Spleen (tissue), 11 donors: ENCODE results near the gene ARMC9. TPM values are rescaled to one million over a fixed set of nuclear protein-coding genes. Genes with fewer than 3 reads are reported as not detected.

ENCODE experiments used
- DNase-seq: peaks from one replicate; pipeline ENCODE4 v3.0.0-alpha.2; 2020
- H3K27ac ChIP-seq, 8 donors: fragments of 200-600 bp; sonication (generic) in 7 of 8; 1 replicate in 4 of 8; 2 replicates in 4 of 8; pipeline versions ENCODE4 v1.5.0 to v1.8.0; 2016 to 2021; ENCODE audit warnings: inconsistent platforms in 4 of 8, mild to moderate bottlenecking in 4 of 8, moderate library complexity in 1 of 8
- H3K27me3 ChIP-seq, 7 donors: fragments of 200-600 bp; sonication (generic) in 6 of 7; replicated peaks in 1 of 7; 1 replicate in 4 of 7; 2 replicates in 3 of 7; pipeline versions ENCODE4 v1.5.0 to v1.8.0; 2016 to 2021; ENCODE audit warnings: inconsistent platforms in 3 of 7, mild to moderate bottlenecking in 1 of 7
- H3K36me3 ChIP-seq, 6 donors: fragments of 200-600 bp; sonication (generic) in 5 of 6; 1 replicate in 4 of 6; 2 replicates in 2 of 6; pipeline versions ENCODE4 v1.5.0 to v1.8.0; 2016 to 2021; ENCODE audit warnings: inconsistent platforms in 2 of 6
- H3K4me1 ChIP-seq, 6 donors: fragments of 200-600 bp; sonication (generic) in 5 of 6; 1 replicate in 3 of 6; 2 replicates in 3 of 6; pipeline versions ENCODE4 v1.5.0 to v1.8.0; 2016 to 2021; ENCODE audit warnings: inconsistent platforms in 3 of 6
- H3K4me3 ChIP-seq, 8 donors: fragments of 200-600 bp; sonication (generic) in 7 of 8; 1 replicate in 4 of 8; 2 replicates in 4 of 8; pipeline versions ENCODE4 v1.5.0 to v1.8.0; 2016 to 2021; ENCODE audit warnings: inconsistent platforms in 4 of 8, mild to moderate bottlenecking in 4 of 8, moderate library complexity in 2 of 8
- H3K9me3 ChIP-seq, 8 donors: fragments of 200-600 bp; sonication (generic) in 7 of 8; 1 replicate in 4 of 8; 2 replicates in 4 of 8; pipeline versions ENCODE4 v1.5.0 to v1.8.0; 2016 to 2021; ENCODE audit warnings: inconsistent platforms in 4 of 8
- POLR2A ChIP-seq, 3 donors: fragments of 450-650 bp; IDR thresholded peaks; one replicate each; pipeline ENCODE4 v1.5.1; 2017; ENCODE audit warnings: antibody characterized with exemption in 3 of 3, mild to moderate bottlenecking in 1 of 3
- POLR2AphosphoS5 ChIP-seq, 3 donors: sonication (generic); formaldehyde crosslinking; IDR thresholded peaks; one replicate each; pipeline ENCODE4 v1.5.1; 2017; ENCODE audit warnings: antibody characterized with exemption in 3 of 3
- WGBS, 5 donors: extraction: QIAGEN DNeasy Blood & Tissue Kit in 3 of 5; methylation state at CpG; one replicate each; pipeline versions ENCODE4 v1.1.5 to v1.1.7; 2013 to 2018; 5-methylcytosine and 5-hydroxymethylcytosine counted together
- intact Hi-C: fragments of 100-400 bp; cut with DNase I; formaldehyde crosslinking; loops from one replicate; pipeline ENCODE4 v1.15.0; 2023; ENCODE audit warnings: low total_unique reads
- polyA plus RNA-seq, 3 donors: library from polyadenylated mRNA; stranded (reverse); fragments of 200-250 nt; gene quantifications; one replicate each; pipeline ENCODE4 v1.2.1, GENCODE V29; 2013
- total RNA-seq, 7 donors: library from RNA; depleted of rRNA in 3 of 7; stranded (reverse); fragments of >200 nt in 3 of 7; fragmentation: NEBNext Ultra II Directional in 4 of 7; extraction: Animal tissue kit (Norgen Biotek cat#: 25700) in 4 of 7; gene quantifications; one replicate each; pipeline versions ENCODE4 v1.1.0 to v1.2.1, GENCODE V29; 2016 to 2021
- TF ChIP-seq, protein P1 (sequence below), 11 experiments: fragments of 200-600 bp in 7 of 11; fragments of 450-650 bp in 4 of 11; sonication (generic) in 4 of 11; IDR thresholded peaks in 8 of 11; conservative IDR thresholded peaks in 3 of 11; 1 replicate in 7 of 11; 2 replicates in 4 of 11; pipeline versions ENCODE4 v1.4.0 to v1.8.0; 2016 to 2021; ENCODE audit warnings: antibody characterized with exemption in 11 of 11, inconsistent platforms in 4 of 11, mild to moderate bottlenecking in 1 of 11
- donor health status: healthy with polysubstance abuse.
- donor health status: DM: no; HTN: no; CAD: no; lungs with moderate emphysema.
- donor health status: DM: no; HTN: no; CAD: no.
- donor health status: Bipolar disorder and iron deficiency.
- donor health status: healthy.
- donor health status: DM: no; HTN: no; CAD: no.
- donor health status: DM: yes; HTN: yes; CAD: no.

ARMC9 gene
- total and polyA plus RNA-seq, 10 donors: 0.83 to 8.9 (median 4.7) TPM

DNA sequence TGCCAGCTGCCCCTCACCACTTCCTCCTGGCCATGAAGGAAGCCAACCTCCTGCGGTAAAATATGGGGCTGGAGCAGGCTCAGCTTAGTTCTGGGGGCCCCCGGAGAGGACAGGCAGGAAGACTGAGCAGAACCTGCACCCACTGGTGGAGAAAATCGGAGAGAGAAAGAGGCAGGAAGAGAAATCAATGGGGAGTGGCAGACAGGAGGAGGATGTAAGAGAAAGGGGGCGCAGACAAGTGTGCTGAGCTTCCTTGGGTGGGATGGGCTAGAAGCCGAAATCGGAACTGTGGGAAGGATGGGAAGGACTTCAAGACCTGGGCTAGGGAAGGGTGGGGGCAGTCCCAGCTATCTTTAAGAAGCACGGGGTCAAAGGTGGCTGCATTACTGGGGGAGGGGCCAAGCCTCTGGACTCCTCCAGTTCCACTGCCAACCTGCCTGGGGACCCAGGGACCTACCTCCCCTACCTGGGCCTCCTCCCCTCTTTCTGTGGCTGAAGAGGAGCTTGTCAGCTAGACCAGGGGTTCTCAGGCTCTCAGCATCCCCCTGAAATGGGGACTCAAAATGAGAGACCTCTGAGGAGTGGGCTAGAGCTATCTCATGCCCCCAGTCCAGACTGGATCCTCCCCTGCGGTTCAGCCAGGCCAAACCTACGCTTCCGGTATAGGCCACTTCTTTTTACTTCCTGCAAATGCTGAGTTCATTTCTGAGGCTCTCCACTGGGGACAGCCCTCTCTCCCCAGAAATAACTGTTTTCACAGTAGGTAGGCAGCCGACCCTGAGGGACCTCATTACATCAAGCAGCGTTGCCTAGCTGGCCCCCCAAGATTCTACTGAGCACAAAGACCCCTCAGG, 163.5 kb downstream of the ARMC9 start:
- DNase-seq: no peak
- TF ChIP-seq POLR2A (IDR thresholded peaks at IDR 0.05) (no peak), POLR2AphosphoS5 (IDR thresholded peaks at IDR 0.05) (peak in 1 of 3 donors; percentile 0)
- TF ChIP-seq, protein P1, sequence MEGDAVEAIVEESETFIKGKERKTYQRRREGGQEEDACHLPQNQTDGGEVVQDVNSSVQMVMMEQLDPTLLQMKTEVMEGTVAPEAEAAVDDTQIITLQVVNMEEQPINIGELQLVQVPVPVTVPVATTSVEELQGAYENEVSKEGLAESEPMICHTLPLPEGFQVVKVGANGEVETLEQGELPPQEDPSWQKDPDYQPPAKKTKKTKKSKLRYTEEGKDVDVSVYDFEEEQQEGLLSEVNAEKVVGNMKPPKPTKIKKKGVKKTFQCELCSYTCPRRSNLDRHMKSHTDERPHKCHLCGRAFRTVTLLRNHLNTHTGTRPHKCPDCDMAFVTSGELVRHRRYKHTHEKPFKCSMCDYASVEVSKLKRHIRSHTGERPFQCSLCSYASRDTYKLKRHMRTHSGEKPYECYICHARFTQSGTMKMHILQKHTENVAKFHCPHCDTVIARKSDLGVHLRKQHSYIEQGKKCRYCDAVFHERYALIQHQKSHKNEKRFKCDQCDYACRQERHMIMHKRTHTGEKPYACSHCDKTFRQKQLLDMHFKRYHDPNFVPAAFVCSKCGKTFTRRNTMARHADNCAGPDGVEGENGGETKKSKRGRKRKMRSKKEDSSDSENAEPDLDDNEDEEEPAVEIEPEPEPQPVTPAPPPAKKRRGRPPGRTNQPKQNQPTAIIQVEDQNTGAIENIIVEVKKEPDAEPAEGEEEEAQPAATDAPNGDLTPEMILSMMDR (IDR thresholded peaks at IDR 0.05 in 8 of 11, conservative IDR thresholded peaks at IDR 0.05 in 3 of 11): peak in 3 of 11 experiments; percentile 11 to 39 (median 32)
- peaks cover 0 to 34% (median 18%) of the 10 kb centered on the region in 6 donors for H3K4me1 ChIP-seq
- no peaks in the 10 kb centered on the region for H3K9me3 ChIP-seq
- peaks cover 0 to 11% (median 0%) of the 10 kb centered on the region in 6 donors for H3K36me3 ChIP-seq
- H3K4me3 ChIP-seq: no peak overlapping the region
- intact Hi-C loops: no loop called here
- H3K27ac ChIP-seq: peak overlapping the region in 6 of 8 donors; percentile 54 to 79 (median 67)
- no peaks in the 10 kb centered on the region for H3K27me3 ChIP-seq
- 40 to 56% (median 43%) methylated on average over 12 of the region's 12 CpGs for WGBS, 5 donors

DNA sequence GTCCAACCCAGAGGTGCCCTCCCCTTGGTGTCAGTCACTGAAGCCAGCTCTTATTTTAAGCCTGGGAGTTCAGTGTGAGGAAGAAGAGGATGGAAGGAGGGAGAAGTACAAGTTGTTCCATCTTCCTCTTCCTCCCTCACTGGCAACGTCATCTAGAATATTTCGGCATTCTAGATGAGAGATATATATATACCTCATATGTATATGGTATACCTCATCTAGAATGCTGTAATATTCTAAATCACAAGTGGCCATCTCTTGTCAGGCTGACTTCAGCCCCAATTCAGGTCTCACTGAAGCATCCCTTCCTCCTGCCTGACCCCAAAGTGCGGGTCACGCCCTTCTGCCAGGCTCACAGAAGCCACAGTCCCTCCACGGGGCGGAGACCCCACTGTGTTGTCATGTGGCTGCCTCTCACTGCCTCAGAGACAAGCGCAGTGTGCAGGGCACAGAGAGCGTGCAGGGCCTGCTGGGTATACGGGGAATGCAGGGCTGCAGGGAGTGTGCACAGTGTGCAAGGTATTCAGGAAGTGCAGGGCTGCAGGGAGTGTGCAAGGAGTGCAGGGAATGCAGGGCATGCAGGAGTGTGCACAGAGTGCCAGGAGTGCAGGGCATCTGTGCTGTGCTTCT, 164.2 kb downstream of the ARMC9 start:
- H3K4me1 ChIP-seq: peaks cover 0 to 34% (median 18%) of the 10 kb centered on the region in 6 donors
- H3K9me3 ChIP-seq: no peaks in the 10 kb centered on the region
- peaks cover 0 to 11% (median 0%) of the 10 kb centered on the region in 6 donors for H3K36me3 ChIP-seq
- TF ChIP-seq POLR2AphosphoS5 (IDR thresholded peaks at IDR 0.05) (peak in 1 of 3 donors; percentile 24), POLR2A (IDR thresholded peaks at IDR 0.05) (no peak)
- no peak for DNase-seq
- intact Hi-C loops: no loop called here
- peak overlapping the region in 6 of 8 donors; percentile 54 to 79 (median 67) for H3K27ac ChIP-seq
- WGBS, 5 donors: 57 to 69% (median 61%) methylated on average over 9 of the region's 9 CpGs
- H3K27me3 ChIP-seq: no peaks in the 10 kb centered on the region
- H3K4me3 ChIP-seq: no peak overlapping the region

DNA sequence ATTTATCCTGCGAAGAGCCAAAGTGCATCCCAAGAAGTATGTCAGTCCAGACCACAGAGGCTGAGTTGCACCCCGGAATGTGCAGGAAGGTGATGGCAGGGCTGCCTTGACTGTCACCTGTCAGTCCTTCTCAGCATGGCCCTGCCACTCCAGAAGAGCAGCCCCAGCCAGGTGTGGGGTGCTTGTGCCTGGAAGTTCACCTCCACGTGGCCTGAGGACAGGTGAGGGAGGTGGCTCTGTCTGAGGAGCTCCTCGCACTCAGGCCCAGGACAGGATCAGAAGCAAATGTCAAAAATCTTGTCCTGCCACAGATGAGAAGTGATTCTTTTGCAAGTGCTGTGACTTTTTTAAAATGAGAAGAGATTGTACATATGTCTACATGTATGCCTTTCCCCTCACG, 165.6 kb downstream of the ARMC9 start:
- peak; percentile 43 for DNase-seq

DNA sequence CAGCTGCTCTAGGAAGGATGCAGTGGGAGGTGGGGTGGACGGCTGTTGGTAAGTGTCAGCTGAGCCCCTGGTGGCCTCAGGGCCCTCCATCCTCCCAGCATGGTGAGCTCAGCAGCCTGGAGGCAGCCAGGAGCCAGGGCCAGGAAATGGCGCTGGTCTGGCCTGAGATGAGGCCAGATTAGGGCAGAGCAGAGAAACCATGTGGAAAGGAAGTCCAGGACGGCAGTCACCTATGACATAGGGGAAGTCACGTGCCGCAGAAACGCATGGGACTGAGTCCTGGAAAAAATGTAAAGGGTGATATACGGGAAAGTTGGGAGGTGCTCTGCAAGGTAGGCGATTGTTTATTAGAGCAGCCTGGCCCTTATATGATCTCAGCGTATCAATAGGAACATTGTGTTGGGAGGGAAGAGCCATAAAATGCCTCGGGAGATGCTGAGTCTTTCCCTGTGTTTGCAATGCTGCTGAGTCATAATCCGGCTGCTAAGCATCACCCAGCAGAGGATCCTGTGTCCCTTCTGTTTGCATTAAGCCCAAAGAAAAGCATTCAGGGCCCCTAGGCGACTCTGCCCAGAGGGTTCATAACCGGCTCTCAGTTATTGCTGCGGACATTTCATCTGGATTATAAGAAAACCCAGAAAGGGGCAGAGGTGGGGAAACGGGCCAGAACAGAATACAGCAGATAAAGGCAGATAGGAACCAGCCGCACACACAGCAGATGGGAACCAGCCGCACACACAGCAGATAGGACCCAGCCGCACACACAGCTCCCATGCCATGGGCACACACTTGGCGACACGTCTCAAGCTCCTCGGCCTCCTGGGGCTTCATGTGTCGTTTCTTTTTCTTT, 166.8 kb downstream of the ARMC9 start:
- 66 to 73% (median 69%) methylated on average over 22 of the region's 22 CpGs for WGBS, 5 donors
- H3K4me3 ChIP-seq: no peak overlapping the region
- no peak overlapping the region for H3K27ac ChIP-seq
- peak; percentile 73 for DNase-seq
- H3K27me3 ChIP-seq: no peaks in the 10 kb centered on the region
- TF ChIP-seq POLR2AphosphoS5 (IDR thresholded peaks at IDR 0.05) (peak in 2 of 3 donors; percentile 22 to 45), POLR2A (IDR thresholded peaks at IDR 0.05) (no peak)
- intact Hi-C loops: no loop called here
- H3K9me3 ChIP-seq: no peaks in the 10 kb centered on the region
- peaks cover 0 to 11% (median 0%) of the 10 kb centered on the region in 6 donors for H3K36me3 ChIP-seq
- H3K4me1 ChIP-seq: peaks cover 0 to 34% (median 18%) of the 10 kb centered on the region in 6 donors

More for the DNA sequence above, 165.6 kb downstream of the ARMC9 start:
- intact Hi-C loops: no loop called here
- Histone ChIP-seq H3K27ac (no peak overlapping the region), H3K9me3 (no peaks in the 10 kb centered on the region), H3K4me1 (peaks cover 0 to 34% (median 18%) of the 10 kb centered on the region in 6 donors), H3K36me3 (peaks cover 0 to 11% (median 0%) of the 10 kb centered on the region in 6 donors), H3K27me3 (no peaks in the 10 kb centered on the region), H3K4me3 (no peak overlapping the region)
- TF ChIP-seq, protein P1 (IDR thresholded peaks at IDR 0.05 in 8 of 11, conservative IDR thresholded peaks at IDR 0.05 in 3 of 11): no peak
- TF ChIP-seq POLR2AphosphoS5 (IDR thresholded peaks at IDR 0.05): no peak
- TF ChIP-seq POLR2A (IDR thresholded peaks at IDR 0.05): no peak
- 87 to 99% (median 90%) methylated on average over 5 of the region's 5 CpGs for WGBS, 5 donors
